ENCODE measurements around the gene SGCD. TPM values are rescaled to one million over a fixed set of nuclear protein-coding genes. Genes with fewer than 3 reads are reported as not detected.

Gene SGCD
- total and polyA plus RNA-seq, 9 of the 15 experiments (the other 6 are each of a cell fraction or from before 2014, with no cell fraction given), result not detected

- no peaks in the 10 kb centered on the region for H3K27me3 ChIP-seq (ENCODE audit: control insufficient read depth in 2 of 2, insufficient read depth in 2 of 2, low read length in 2 of 2)
- CTCF ChIA-PET (ENCODE audit: low intra/inter-chr PET ratio), result no interaction called here
- no peaks in the 10 kb centered on the region for H3K4me1 ChIP-seq (replicated peaks in 1 of 2; ENCODE audit: control insufficient read depth in 2 of 2, insufficient read depth in 2 of 2, low read length in 2 of 2)
- TF ChIP-seq ATF1 (CRISPR knock-in tag; IDR thresholded peaks at IDR 0.05), result no peak
- no peak for TF ChIP-seq ATF1 (tag; IDR thresholded peaks at IDR 0.05)
- no peak for TF ChIP-seq KDM2B (CRISPR knock-in tag; IDR thresholded peaks at IDR 0.05)
- TF ChIP-seq BDP1 (IDR thresholded peaks at IDR 0.05; ENCODE audit: insufficient read depth, insufficient read length), result no peak
- TF ChIP-seq PHB (CRISPR knock-in tag; IDR thresholded peaks at IDR 0.05), result no peak
- no peak for TF ChIP-seq POLR2AphosphoS5 (IDR thresholded peaks at IDR 0.05; ENCODE audit: control insufficient read depth, insufficient read depth, low read depth, low read length)
- no peak for TF ChIP-seq SOX6 (IDR thresholded peaks at IDR 0.05)
- no peak for TF ChIP-seq ILF3 (IDR thresholded peaks at IDR 0.05; ENCODE audit: borderline replicate concordance)
- TF ChIP-seq ZNF398 (CRISPR knock-in tag; IDR thresholded peaks at IDR 0.05), result no peak
- TF ChIP-seq MEF2A (IDR thresholded peaks at IDR 0.05; ENCODE audit: control insufficient read depth, low read depth, low read length), result no peak
- no peak for TF ChIP-seq KAT7 (CRISPR knock-in tag; IDR thresholded peaks at IDR 0.05; ENCODE audit: borderline replicate concordance)
- TF ChIP-seq YBX1 (IDR thresholded peaks at IDR 0.05), result no peak
- TF ChIP-seq BRD4 (IDR thresholded peaks at IDR 0.05), result no peak
- no peak overlapping the region for H3K27ac ChIP-seq (ENCODE audit: extremely low read depth, low read depth, low read length)
- no peaks in the 10 kb centered on the region for H3K9me1 ChIP-seq (ENCODE audit: control insufficient read depth, insufficient read depth, low read length)
- no peak for ATAC-seq
- no peak for DNase-seq (ENCODE audit: extremely low read depth in 1 of 4, low spot score in 3 of 4)
- FAIRE-seq, result no peak
- H2AFZ ChIP-seq (ENCODE audit: low read depth, low read length), result no peak overlapping the region
- H3K4me3 ChIP-seq, result no peak overlapping the region
- no peaks in the 10 kb centered on the region for H3K36me3 ChIP-seq (ENCODE audit: control insufficient read depth, insufficient read depth, low read length)
- H3K79me2 ChIP-seq (ENCODE audit: control insufficient read depth, insufficient read depth, low read length), result no peaks in the 10 kb centered on the region
- in situ Hi-C loops (cut with MboI), result no loop called here
- no peak overlapping the region for H3K4me2 ChIP-seq (ENCODE audit: insufficient read depth, low read length)
- intact Hi-C loops (cut with micrococcal nuclease), result no loop called here
- no peaks in the 10 kb centered on the region for H4K20me1 ChIP-seq (replicated peaks; ENCODE audit: control insufficient read depth, insufficient read depth, low read length)
- 0% methylated on average over 3 of the region's 3 CpGs for WGBS (ENCODE audit: insufficient coverage, low coverage, missing lambda C conversion rate)
- no TSS peak for BruUV-seq (replicated peaks)
- H3K9ac ChIP-seq (ENCODE audit: insufficient read depth in 1 of 2, low read depth in 2 of 2, low read length in 2 of 2), result no peak overlapping the region
- POLR2A ChIA-PET, result no interaction called here
- no peaks in the 10 kb centered on the region for H3K9me3 ChIP-seq (replicated peaks; ENCODE audit: control insufficient read depth, insufficient read depth, low read depth, low read length)
Observed at GRCh38 chr5:156471893-156472292, 144.9 kb downstream of the SGCD start.
